Measurements from ENCODE around the gene PRAMEF27.
"Not testable (repeated sequence)": the region's sequence is repeated elsewhere in the genome, so short reads cannot be mapped to it uniquely, and the experiment has no call there.

The PRAMEF27 gene

DNA sequence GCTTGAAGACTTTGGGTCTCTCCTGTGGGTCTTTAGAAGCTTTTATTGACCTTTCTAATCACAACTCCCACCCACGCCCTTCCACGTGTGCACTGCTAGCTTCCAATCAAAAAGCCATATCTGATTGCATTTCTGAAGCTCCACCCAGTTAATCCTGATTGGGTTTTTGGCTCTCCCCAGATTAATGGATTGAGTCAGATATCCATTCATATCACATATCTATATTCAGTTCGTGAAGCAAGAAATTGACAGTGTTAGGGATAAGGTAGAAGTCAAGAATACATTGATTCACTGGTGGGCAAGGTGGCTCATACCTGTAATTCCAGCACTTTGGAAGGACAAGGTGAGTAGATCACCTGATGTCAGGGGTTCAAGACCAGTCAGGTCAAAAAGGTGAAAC lies at the start of gene PRAMEF27:
Gene PRAMEF27, minus strand, starts transcription at position 101 of the 400 bp plus-strand sequence. CDS start 2,916 bp downstream, outside the sequence.
- DNase-seq = not testable (repeated sequence)

GRCh38 chr1:13070474-13070873 lies 14.1 kb upstream of the PRAMEF27 start, which contains the start of gene PRAMEF25:
TSS of gene PRAMEF25 (plus strand) at chr1:13070774. CDS start at chr1:13073694, 2,920 bp downstream.
- not testable (repeated sequence) for DNase-seq

GRCh38 chr1:13019846-13020245 lies 36.5 kb downstream of the PRAMEF27 start:
- not testable (repeated sequence) for DNase-seq

- not testable (repeated sequence) for DNase-seq
These were observed 44.4 kb downstream of the PRAMEF27 start for GRCh38 chr1:13011932-13012331.

DNA sequence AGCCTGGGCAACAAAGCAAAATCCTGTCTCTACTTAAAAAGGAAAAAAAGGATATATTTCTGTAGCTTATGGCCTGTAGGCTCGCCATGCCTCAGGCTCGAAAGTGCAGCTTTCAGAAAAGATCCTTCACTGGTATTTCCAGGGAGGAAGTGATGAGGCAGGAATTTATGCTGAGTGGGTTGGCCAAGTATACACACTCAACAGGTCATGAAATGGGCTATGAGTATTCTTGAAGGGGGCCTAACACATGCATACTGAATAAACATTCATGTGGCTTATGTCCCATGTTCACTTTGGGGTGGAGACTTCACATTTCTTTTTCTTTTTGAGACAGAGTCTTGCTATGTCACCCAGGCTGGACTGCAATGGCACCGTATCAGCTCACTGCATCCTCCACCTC lies 47.0 kb downstream of the PRAMEF27 start:
- not testable (repeated sequence) for DNase-seq

DNA sequence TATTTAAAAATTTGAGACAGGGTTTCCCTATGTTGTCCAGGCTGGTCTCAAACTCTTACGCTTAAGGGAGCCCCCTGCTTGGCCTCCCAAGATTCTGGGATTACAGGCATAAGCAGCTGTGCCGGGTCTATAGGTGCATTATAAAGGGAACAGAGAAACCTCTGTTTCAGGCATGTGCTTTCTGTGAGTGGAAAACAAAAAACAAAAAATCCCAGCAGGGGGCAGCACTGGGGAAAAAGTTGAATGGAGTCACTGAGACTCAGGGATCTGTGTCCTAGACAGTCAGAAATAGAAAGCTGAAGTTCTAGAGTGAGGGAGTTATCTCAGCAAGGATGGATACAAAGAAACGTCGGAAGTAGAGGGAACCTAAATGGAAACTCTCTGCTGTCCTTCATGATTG lies 50.6 kb downstream of the PRAMEF27 start:
- not testable (repeated sequence) for DNase-seq

All from activated gamma-delta T cell treated with Interleukin-2 at 50 U/mL for 16 hours (primary cell).